Thyroid gland (tissue), 4 donors: Measurements from ENCODE around the gene GFOD2. TPM values are rescaled to one million over a fixed set of nuclear protein-coding genes. Genes with fewer than 3 reads are reported as not detected.

Source experiments
- DNase-seq, 2 donors: peaks; one replicate each; pipeline ENCODE4 v3.0.0-alpha.2; 2019
- H3K27ac ChIP-seq, 3 donors: fragments of 200-600 bp; sonication (generic); 1 replicate in 2 of 3; 2 replicates in 1 of 3; pipeline ENCODE4 v1.5.1; 2016 to 2019; ENCODE audit warnings: mild to moderate bottlenecking in 1 of 3, moderate library complexity in 1 of 3
- H3K27me3 ChIP-seq: fragments of 200-600 bp; sonication (generic); one replicate; pipeline ENCODE4 v1.5.1; 2019
- H3K36me3 ChIP-seq, 2 donors: fragments of 200-600 bp; sonication (generic); one replicate each; pipeline ENCODE4 v1.5.1; 2016 to 2019
- H3K4me1 ChIP-seq, 2 donors: fragments of 200-600 bp; sonication (generic); one replicate each; pipeline ENCODE4 v1.5.1; 2017 to 2019
- H3K4me3 ChIP-seq, 3 donors: fragments of 200-600 bp; sonication (generic); replicated peaks in 1 of 3; 1 replicate in 2 of 3; 2 replicates in 1 of 3; pipeline ENCODE4 v1.5.1; 2016; ENCODE audit warnings: mild to moderate bottlenecking in 1 of 3
- H3K9me3 ChIP-seq: fragments of 200-600 bp; sonication (generic); one replicate; pipeline ENCODE4 v1.5.1; 2017
- CTCF ChIP-seq, 6 experiments: fragments of 200-600 bp in 3 of 6; fragments of 450-650 bp in 3 of 6; sonication (generic) in 3 of 6; IDR thresholded peaks; one replicate each; pipeline ENCODE4 v1.5.1; 2016 to 2019; ENCODE audit warnings: antibody characterized with exemption in 6 of 6, mild to moderate bottlenecking in 2 of 6, inconsistent platforms in 1 of 6, moderate library complexity in 1 of 6
- POLR2A ChIP-seq, 2 donors: fragments of 450-650 bp; IDR thresholded peaks; one replicate each; pipeline ENCODE4 v1.6.1; 2017; ENCODE audit warnings: antibody characterized with exemption in 2 of 2, mild to moderate bottlenecking in 2 of 2, moderate library complexity in 1 of 2
- WGBS, 2 donors: methylation state at CpG; one replicate each; pipeline ENCODE4 v1.1.5; 2017; 5-methylcytosine and 5-hydroxymethylcytosine counted together
- intact Hi-C: fragments of 100-400 bp; cut with DNase I; formaldehyde crosslinking; loops from one replicate; pipeline ENCODE4 v1.15.1; 2023
- total RNA-seq, 4 donors: library from RNA; depleted of rRNA; stranded (reverse); fragments of >200 nt; gene quantifications; one replicate each; pipeline ENCODE4 v1.2.3, GENCODE V29; 2016

Gene GFOD2
- total RNA-seq, 4 donors from 2014 or later, result 10.9 to 27.5 (median 23.7) TPM

GRCh38 chr16:67685388-67686112, 33.6 kb downstream of the GFOD2 start:
- Histone ChIP-seq H3K27me3 (no peaks in the 10 kb centered on the region), H3K27ac (peak overlapping the region in 2 of 3 donors; percentile 40 to 61), H3K4me1 (peaks cover 15 to 28% of the 10 kb centered on the region in 2 donors), H3K9me3 (no peaks in the 10 kb centered on the region), H3K4me3 (no peak overlapping the region), H3K36me3 (no peaks in the 10 kb centered on the region)
- TF ChIP-seq POLR2A (IDR thresholded peaks at IDR 0.05), result no peak
- no peak for TF ChIP-seq CTCF (IDR thresholded peaks at IDR 0.05)
- intact Hi-C loops, result no loop called here
- WGBS, 2 donors, result 54 to 65% methylated on average over 14 to 17 of the region's 17 CpGs
- DNase-seq, result peak; percentile 76 to 81

GRCh38 chr16:67683767-67684166, 35.3 kb downstream of the GFOD2 start:
- 96 to 98% methylated on average over 4 of the region's 4 CpGs for WGBS, 2 donors
- Histone ChIP-seq H3K9me3 (no peaks in the 10 kb centered on the region), H3K36me3 (no peaks in the 10 kb centered on the region), H3K4me1 (peaks cover 15 to 28% of the 10 kb centered on the region in 2 donors), H3K27ac (no peak overlapping the region), H3K4me3 (no peak overlapping the region), H3K27me3 (no peaks in the 10 kb centered on the region)
- DNase-seq, result no peak
- TF ChIP-seq POLR2A (IDR thresholded peaks at IDR 0.05) (no peak), CTCF (IDR thresholded peaks at IDR 0.05) (no peak)
- intact Hi-C loops, result no loop called here

- no peak for DNase-seq
- intact Hi-C loops, result loop anchor here (5.0 kb wide), 1 partner anchor 122 kb away; no protein-coding TSS in a partner anchor
- Histone ChIP-seq H3K9me3 (no peaks in the 10 kb centered on the region), H3K4me1 (peaks cover 13 to 39% of the 10 kb centered on the region in 2 donors), H3K27me3 (no peaks in the 10 kb centered on the region), H3K27ac (no peak overlapping the region), H3K4me3 (no peak overlapping the region), H3K36me3 (no peaks in the 10 kb centered on the region)
- WGBS, 2 donors, result 91 to 97% methylated on average over 10 of the region's 10 CpGs
- TF ChIP-seq CTCF (IDR thresholded peaks at IDR 0.05), result no peak
- TF ChIP-seq POLR2A (IDR thresholded peaks at IDR 0.05), result no peak
Measured at GRCh38 chr16:67679935-67680897, 38.9 kb downstream of the GFOD2 start.

GRCh38 chr16:67678354-67679023, 40.6 kb downstream of the GFOD2 start:
- Histone ChIP-seq H3K27ac (no peak overlapping the region), H3K36me3 (no peaks in the 10 kb centered on the region), H3K9me3 (no peaks in the 10 kb centered on the region), H3K4me1 (peaks cover 26 to 43% of the 10 kb centered on the region in 2 donors), H3K27me3 (no peaks in the 10 kb centered on the region), H3K4me3 (no peak overlapping the region)
- 93 to 94% methylated on average over 12 of the region's 12 CpGs for WGBS, 2 donors
- DNase-seq, result no peak
- no peak for TF ChIP-seq CTCF (IDR thresholded peaks at IDR 0.05)
- TF ChIP-seq POLR2A (IDR thresholded peaks at IDR 0.05), result no peak
- intact Hi-C loops, result loop anchor here (5.0 kb wide), 1 partner anchor 124 kb away; no protein-coding TSS in a partner anchor
